GM19395 (cell line): ENCODE data around the gene ADA.
"Not testable (repeated sequence)": the region's sequence is repeated elsewhere in the genome, so short reads cannot be mapped to it uniquely, and the experiment has no call there.

Experiments
- ATAC-seq: cut with Tn5 transposase; IDR thresholded peaks from one replicate; pipeline ENCODE4 v1.9.1; 2021; ENCODE audit warnings: mild to moderate bottlenecking, moderate library complexity; ENCODE audit not compliant: unreplicated experiment

Gene ADA

GRCh38 chr20:44651684-44652423, at the start of gene ADA:
TSS of gene ADA (minus strand) at chr20:44651699. CDS start at chr20:44651607, 92 bp downstream.
- peak; percentile 37 for ATAC-seq

- ATAC-seq, result no peak
Observed at GRCh38 chr20:44700306-44700705, 48.8 kb upstream of the ADA start.

- no peak for ATAC-seq
Observed at GRCh38 chr20:44698351-44698750, 46.9 kb upstream of the ADA start.

- not testable (repeated sequence) for ATAC-seq
Observed at GRCh38 chr20:44697041-44697440, 45.5 kb upstream of the ADA start.

- no peak for ATAC-seq
Observed at GRCh38 chr20:44696315-44696714, 44.8 kb upstream of the ADA start.

- no peak for ATAC-seq
Observed at GRCh38 chr20:44695674-44696300, 44.3 kb upstream of the ADA start.

- no peak for ATAC-seq
Observed at GRCh38 chr20:44695295-44695673, 43.8 kb upstream of the ADA start.

- no peak for ATAC-seq
Observed at GRCh38 chr20:44694159-44694558, 42.7 kb upstream of the ADA start.

- ATAC-seq, result no peak
Observed at GRCh38 chr20:44693627-44694026, 42.1 kb upstream of the ADA start.

- ATAC-seq, result no peak
Observed at GRCh38 chr20:44692932-44693480, 41.5 kb upstream of the ADA start.

- ATAC-seq, result no peak
Observed at GRCh38 chr20:44691424-44692423, 40.2 kb upstream of the ADA start.

- ATAC-seq, result no peak
Observed at GRCh38 chr20:44690781-44691423, 39.4 kb upstream of the ADA start.

- no peak for ATAC-seq
Observed at GRCh38 chr20:44689809-44690208, 38.3 kb upstream of the ADA start.

GRCh38 chr20:44688053-44688625, 36.6 kb upstream of the ADA start:
- no peak for ATAC-seq

GRCh38 chr20:44686934-44687333, 35.4 kb upstream of the ADA start:
- ATAC-seq, result no peak

GRCh38 chr20:44684047-44684967, 32.8 kb upstream of the ADA start:
- no peak for ATAC-seq

GRCh38 chr20:44683263-44684046, 32.0 kb upstream of the ADA start:
- no peak for ATAC-seq

GRCh38 chr20:44681796-44682566, 30.5 kb upstream of the ADA start:
- ATAC-seq, result no peak
